ENCODE measurements around the gene MARCHF10. TPM values are rescaled to one million over a fixed set of nuclear protein-coding genes. Genes with fewer than 3 reads are reported as not detected.

MARCHF10 gene
- total RNA-seq, 1 donor from 2014 or later, result 0.25 TPM

DNA sequence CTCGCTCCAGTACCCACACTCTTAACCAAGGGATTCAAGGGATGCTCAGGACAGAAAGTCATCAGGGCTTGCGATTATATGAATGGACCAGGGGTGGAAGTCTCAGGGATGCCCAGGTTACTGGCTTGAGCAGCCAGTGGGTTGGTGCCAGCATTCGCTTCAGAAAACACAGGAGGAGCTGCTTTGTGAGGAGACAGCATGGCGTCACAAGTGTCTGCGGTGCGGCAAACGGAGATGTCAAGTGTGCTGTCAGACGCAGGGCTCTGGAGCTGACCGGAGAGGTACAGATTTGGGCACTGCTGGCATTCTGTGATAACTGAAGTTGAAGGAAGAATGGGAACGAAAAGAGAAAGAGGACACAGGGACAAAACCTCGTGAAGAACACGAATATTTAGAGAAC lies 4.1 kb downstream of the MARCHF10 start:
- no peaks in the 10 kb centered on the region for H3K9me3 ChIP-seq
- no peaks in the 10 kb centered on the region for H3K36me3 ChIP-seq
- no peak for DNase-seq (ENCODE audit: extremely low spot score in 2 of 2)
- no peak overlapping the region for H3K27ac ChIP-seq
- intact Hi-C loops (cut with DNase I), result no loop called here
- peaks cover 8% of the 10 kb centered on the region for H3K4me1 ChIP-seq
- no peaks in the 10 kb centered on the region for H3K27me3 ChIP-seq
- TF ChIP-seq, protein P1, sequence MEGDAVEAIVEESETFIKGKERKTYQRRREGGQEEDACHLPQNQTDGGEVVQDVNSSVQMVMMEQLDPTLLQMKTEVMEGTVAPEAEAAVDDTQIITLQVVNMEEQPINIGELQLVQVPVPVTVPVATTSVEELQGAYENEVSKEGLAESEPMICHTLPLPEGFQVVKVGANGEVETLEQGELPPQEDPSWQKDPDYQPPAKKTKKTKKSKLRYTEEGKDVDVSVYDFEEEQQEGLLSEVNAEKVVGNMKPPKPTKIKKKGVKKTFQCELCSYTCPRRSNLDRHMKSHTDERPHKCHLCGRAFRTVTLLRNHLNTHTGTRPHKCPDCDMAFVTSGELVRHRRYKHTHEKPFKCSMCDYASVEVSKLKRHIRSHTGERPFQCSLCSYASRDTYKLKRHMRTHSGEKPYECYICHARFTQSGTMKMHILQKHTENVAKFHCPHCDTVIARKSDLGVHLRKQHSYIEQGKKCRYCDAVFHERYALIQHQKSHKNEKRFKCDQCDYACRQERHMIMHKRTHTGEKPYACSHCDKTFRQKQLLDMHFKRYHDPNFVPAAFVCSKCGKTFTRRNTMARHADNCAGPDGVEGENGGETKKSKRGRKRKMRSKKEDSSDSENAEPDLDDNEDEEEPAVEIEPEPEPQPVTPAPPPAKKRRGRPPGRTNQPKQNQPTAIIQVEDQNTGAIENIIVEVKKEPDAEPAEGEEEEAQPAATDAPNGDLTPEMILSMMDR (IDR thresholded peaks at IDR 0.05), result no peak
- TF ChIP-seq POLR2A (IDR thresholded peaks at IDR 0.05) (no peak), POLR2AphosphoS5 (IDR thresholded peaks at IDR 0.05; ENCODE audit: insufficient read depth in 1 of 2, low read depth in 1 of 2) (no peak)
- no peak overlapping the region for H3K4me3 ChIP-seq

DNA sequence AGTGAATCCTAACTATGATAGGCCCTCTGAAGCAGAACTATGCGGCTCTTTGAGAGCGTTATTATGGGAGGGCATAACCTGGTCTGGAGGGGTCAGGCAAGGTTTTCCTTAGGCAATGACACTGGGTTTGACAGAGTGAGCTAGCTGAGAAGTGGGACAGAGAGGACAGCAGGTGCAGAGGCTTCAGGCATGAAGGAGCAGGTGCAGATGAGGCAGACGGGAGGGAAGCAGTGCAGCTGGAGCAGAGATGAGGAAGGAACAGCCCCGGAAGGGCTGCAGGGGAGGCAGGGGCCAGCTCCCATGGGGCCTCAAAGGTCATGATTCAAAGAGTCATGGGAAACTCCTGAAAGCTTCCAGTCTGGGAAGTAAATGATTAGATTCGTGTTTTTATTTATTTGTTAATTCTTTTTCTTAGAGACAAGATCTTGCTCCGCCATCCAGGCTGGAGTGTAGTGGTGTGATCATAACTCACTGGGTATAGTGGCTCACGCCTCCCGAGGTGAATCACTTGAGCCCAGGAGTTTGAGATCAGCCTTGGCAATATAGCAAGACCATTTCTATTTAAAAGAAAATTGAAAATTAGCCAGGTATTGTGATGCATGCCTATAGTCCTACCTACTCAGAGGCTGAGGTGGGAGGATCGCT lies 5.4 kb downstream of the MARCHF10 start:
- no peak for DNase-seq (ENCODE audit: extremely low spot score in 2 of 2)
- intact Hi-C loops (cut with DNase I), result no loop called here

DNA sequence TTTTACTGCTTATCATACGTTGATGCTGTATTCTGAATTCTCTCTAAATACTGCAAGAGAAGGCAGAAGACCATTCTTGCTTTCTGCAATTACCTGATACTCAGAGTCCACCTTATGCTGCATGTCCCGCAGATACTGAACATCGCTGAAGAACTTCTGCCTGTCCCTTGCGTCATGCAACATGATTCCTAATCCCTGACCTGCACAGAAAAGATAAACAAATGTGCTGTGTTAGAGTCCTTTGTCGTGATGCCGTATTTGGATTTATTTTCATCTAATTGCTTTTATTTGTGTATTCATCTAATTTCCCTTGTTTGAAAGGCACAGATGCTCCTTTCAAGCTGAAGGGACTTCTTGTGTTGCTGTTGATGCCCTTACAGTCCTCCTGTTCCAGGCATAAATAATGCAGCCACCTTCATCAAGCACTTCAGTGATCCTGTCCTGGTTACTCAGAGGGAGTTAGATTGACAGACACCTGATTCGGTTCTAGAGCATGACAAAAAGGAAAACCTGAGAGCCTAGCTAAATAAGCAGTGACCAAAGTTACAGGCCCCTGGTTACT lies 6.5 kb downstream of the MARCHF10 start:
- no peaks in the 10 kb centered on the region for H3K4me1 ChIP-seq
- H3K36me3 ChIP-seq, result no peaks in the 10 kb centered on the region
- no peak for DNase-seq (ENCODE audit: extremely low spot score in 2 of 2)
- H3K4me3 ChIP-seq, result no peak overlapping the region
- TF ChIP-seq POLR2AphosphoS5 (IDR thresholded peaks at IDR 0.05; ENCODE audit: insufficient read depth in 1 of 2, low read depth in 1 of 2) (no peak), POLR2A (IDR thresholded peaks at IDR 0.05) (no peak)
- TF ChIP-seq, protein P1 (IDR thresholded peaks at IDR 0.05), result no peak
- no peaks in the 10 kb centered on the region for H3K27me3 ChIP-seq
- no peaks in the 10 kb centered on the region for H3K9me3 ChIP-seq
- H3K27ac ChIP-seq, result no peak overlapping the region
- intact Hi-C loops (cut with DNase I), result no loop called here

More for the DNA sequence above, 5.4 kb downstream of the MARCHF10 start:
- Histone ChIP-seq H3K36me3 (no peaks in the 10 kb centered on the region), H3K27me3 (no peaks in the 10 kb centered on the region), H3K4me3 (no peak overlapping the region), H3K9me3 (no peaks in the 10 kb centered on the region), H3K27ac (no peak overlapping the region), H3K4me1 (peaks cover under 1% of the 10 kb centered on the region)
- TF ChIP-seq POLR2AphosphoS5 (IDR thresholded peaks at IDR 0.05; ENCODE audit: insufficient read depth in 1 of 2, low read depth in 1 of 2), result no peak
- TF ChIP-seq POLR2A (IDR thresholded peaks at IDR 0.05), result no peak
- TF ChIP-seq, protein P1 (IDR thresholded peaks at IDR 0.05), result no peak

DNA sequence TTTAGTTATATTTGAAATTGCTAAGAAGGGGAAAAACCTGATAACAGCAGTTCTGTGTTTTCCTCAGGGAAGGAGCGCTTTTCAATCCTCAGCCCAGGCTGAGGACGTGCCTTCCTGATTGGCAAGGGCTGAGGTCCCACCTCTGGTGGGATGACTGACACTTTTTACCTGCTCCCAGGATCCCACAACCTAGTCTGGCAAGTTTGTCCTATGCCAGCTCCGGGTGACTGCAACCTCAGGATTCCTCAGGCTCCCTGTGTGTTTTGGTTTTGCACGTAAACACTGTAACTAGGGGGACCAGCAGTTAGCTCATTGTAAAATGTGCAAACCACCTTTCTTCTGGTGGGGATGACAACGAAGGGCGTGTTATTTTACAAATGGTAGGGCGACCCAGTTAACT lies 7.5 kb downstream of the MARCHF10 start:
- H3K27me3 ChIP-seq, result no peaks in the 10 kb centered on the region
- DNase-seq (ENCODE audit: extremely low spot score in 2 of 2), result no peak
- H3K27ac ChIP-seq, result no peak overlapping the region
- H3K4me3 ChIP-seq, result no peak overlapping the region
- no peaks in the 10 kb centered on the region for H3K9me3 ChIP-seq
- no peaks in the 10 kb centered on the region for H3K4me1 ChIP-seq
- intact Hi-C loops (cut with DNase I), result no loop called here
- TF ChIP-seq, protein P1 (IDR thresholded peaks at IDR 0.05), result no peak
- TF ChIP-seq POLR2AphosphoS5 (IDR thresholded peaks at IDR 0.05; ENCODE audit: insufficient read depth in 1 of 2, low read depth in 1 of 2) (no peak), POLR2A (IDR thresholded peaks at IDR 0.05) (no peak)
- no peaks in the 10 kb centered on the region for H3K36me3 ChIP-seq

DNA sequence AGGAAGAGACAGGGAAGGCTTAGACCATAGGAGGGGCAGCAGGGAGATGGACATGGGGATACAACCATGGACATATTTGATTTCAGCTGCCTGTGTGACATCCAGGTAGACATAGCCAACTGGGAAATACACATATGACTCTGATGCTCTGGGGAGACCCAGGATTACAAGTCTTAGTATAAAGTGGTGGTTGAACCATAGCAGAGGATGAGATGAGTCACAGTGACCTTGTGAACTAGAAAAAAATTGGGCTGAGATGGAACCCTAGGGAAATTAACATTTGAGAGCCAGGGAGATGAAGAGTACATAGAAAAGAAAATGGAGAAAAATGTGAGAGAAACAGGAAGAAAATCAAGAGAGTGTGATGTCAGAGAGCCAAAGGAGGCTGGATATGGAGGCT lies 10.2 kb downstream of the MARCHF10 start:
- H3K4me1 ChIP-seq, result no peaks in the 10 kb centered on the region
- H3K9me3 ChIP-seq, result no peaks in the 10 kb centered on the region
- no peak for DNase-seq (ENCODE audit: extremely low spot score in 2 of 2)
- H3K4me3 ChIP-seq, result no peak overlapping the region
- intact Hi-C loops (cut with DNase I), result no loop called here
- TF ChIP-seq, protein P1 (IDR thresholded peaks at IDR 0.05), result no peak
- TF ChIP-seq POLR2A (IDR thresholded peaks at IDR 0.05) (no peak), POLR2AphosphoS5 (IDR thresholded peaks at IDR 0.05; ENCODE audit: insufficient read depth in 1 of 2, low read depth in 1 of 2) (no peak)
- no peaks in the 10 kb centered on the region for H3K27me3 ChIP-seq
- no peaks in the 10 kb centered on the region for H3K36me3 ChIP-seq
- no peak overlapping the region for H3K27ac ChIP-seq

Data from vagina (tissue), 2 donors.